Osteoblast (primary cell): Measurements from ENCODE around the gene MAPK6. TPM values are rescaled to one million over a fixed set of nuclear protein-coding genes. Genes with fewer than 3 reads are reported as not detected.
"Not testable (repeated sequence)": the region's sequence is repeated elsewhere in the genome, so short reads cannot be mapped to it uniquely, and the experiment has no call there.

ENCODE experiments used
- DNase-seq: peaks from one replicate; pipeline ENCODE4 v3.0.0; 2011; ENCODE audit warnings: low spot score, mixed read lengths; ENCODE audit not compliant: insufficient read length; ENCODE audit errors: missing footprints
- H2AFZ ChIP-seq: 2 replicates; pipeline ENCODE4 v1.6.0; 2011; ENCODE audit warnings: mild to moderate bottlenecking, low read length
- H3K27ac ChIP-seq: 2 replicates; pipeline ENCODE4 v1.5.1; 2011; ENCODE audit warnings: mild to moderate bottlenecking, low read depth, low read length, moderate library complexity
- H3K27me3 ChIP-seq: 2 replicates; pipeline ENCODE4 v1.6.0; 2012; ENCODE audit warnings: mild to moderate bottlenecking, control low read depth, inconsistent platforms, low read length, moderate library complexity; ENCODE audit not compliant: insufficient read depth
- H3K36me3 ChIP-seq: 2 replicates; pipeline ENCODE4 v1.5.1; 2011; ENCODE audit warnings: mild to moderate bottlenecking, low read length, control low read depth, moderate library complexity; ENCODE audit not compliant: insufficient read depth
- H3K4me1 ChIP-seq: 2 replicates; pipeline ENCODE4 v1.5.1; 2011; ENCODE audit warnings: mild to moderate bottlenecking, low read length, control low read depth, moderate library complexity; ENCODE audit not compliant: insufficient read depth
- H3K4me2 ChIP-seq: 2 replicates; pipeline ENCODE4 v1.6.0; 2011; ENCODE audit warnings: mild to moderate bottlenecking, low read length; ENCODE audit not compliant: insufficient read depth
- H3K4me3 ChIP-seq: fragments of 200-600 bp; sonication (generic); 3 replicates; pipeline ENCODE4 v1.5.1; 2012; ENCODE audit warnings: mild to moderate bottlenecking, low read length, inconsistent platforms; ENCODE audit not compliant: insufficient read depth
- H3K79me2 ChIP-seq: 2 replicates; pipeline ENCODE4 v1.6.0; 2012; ENCODE audit warnings: mild to moderate bottlenecking, low read length, control low read depth, inconsistent platforms; ENCODE audit not compliant: insufficient read depth
- H3K9me3 ChIP-seq: 2 replicates; pipeline ENCODE4 v1.5.1; 2011; ENCODE audit warnings: low read depth, low read length, control low read depth
- H4K20me1 ChIP-seq: 2 replicates; pipeline ENCODE4 v1.6.0; 2012; ENCODE audit warnings: mild to moderate bottlenecking, low read length, control low read depth; ENCODE audit not compliant: insufficient read depth
- CTCF ChIP-seq: IDR thresholded peaks from 2 replicates; pipeline ENCODE4 v1.5.1; 2011; ENCODE audit warnings: mild to moderate bottlenecking, low read depth, low read length, moderate library complexity; ENCODE audit errors: extremely low read depth
- total RNA-seq: library from RNA; depleted of rRNA; stranded (reverse); fragments of >200 nt; gene quantifications from 2 replicates; pipeline ENCODE4 v1.2.3, GENCODE V29; 2012

Gene MAPK6
- total RNA-seq, 1 donor = 86.9 TPM

GRCh38 chr15:52094811-52095584 lies 76.0 kb downstream of the MAPK6 start:
- Histone ChIP-seq H3K27me3 (no peaks in the 10 kb centered on the region), H3K9me3 (no peaks in the 10 kb centered on the region), H3K79me2 (no peaks in the 10 kb centered on the region), H3K4me2 (peak overlapping the region; percentile 67), H2AFZ (no peak overlapping the region), H3K36me3 (no peaks in the 10 kb centered on the region), H4K20me1 (no peaks in the 10 kb centered on the region), H3K4me1 (peaks cover 31% of the 10 kb centered on the region), H3K4me3 (no peak overlapping the region), H3K27ac (peak overlapping the region; percentile 97)
- no peak for TF ChIP-seq CTCF
- no peak for DNase-seq

DNA sequence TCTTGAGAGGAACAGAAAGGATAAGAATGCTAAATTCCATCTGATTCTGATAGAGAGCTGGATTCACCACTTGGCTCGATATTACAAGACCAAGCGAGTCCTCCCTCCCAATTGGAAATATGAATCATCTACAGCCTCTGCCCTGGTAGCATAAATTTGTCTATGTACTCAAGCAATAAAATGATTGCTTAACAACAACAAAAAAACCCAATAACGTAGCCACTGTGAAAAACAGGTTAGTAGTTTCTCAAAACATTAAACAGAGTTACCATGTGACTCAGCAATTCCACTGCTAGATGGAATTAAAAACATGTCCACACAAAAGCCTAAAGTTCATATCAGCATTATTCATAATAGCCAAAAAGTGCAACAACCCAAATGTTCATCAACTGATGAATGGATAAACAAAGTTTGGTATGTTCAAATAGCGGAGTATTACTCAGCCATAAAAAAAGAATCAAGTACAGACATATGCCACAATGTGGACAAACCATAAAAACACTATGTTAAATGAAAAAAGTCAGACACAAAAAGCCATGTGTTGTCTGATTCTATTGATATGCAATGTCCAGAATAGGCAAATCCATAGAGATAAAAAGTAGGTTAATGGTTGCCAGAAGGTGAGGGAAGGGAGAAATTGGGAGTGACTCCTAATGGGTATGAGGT lies 76.7 kb downstream of the MAPK6 start:
- Histone ChIP-seq H3K36me3 (no peaks in the 10 kb centered on the region), H3K4me3 (no peak overlapping the region), H3K4me1 (peaks cover 31% of the 10 kb centered on the region), H2AFZ (no peak overlapping the region), H3K4me2 (peak overlapping the region; percentile 14), H3K9me3 (no peaks in the 10 kb centered on the region), H3K27me3 (no peaks in the 10 kb centered on the region), H3K27ac (peak overlapping the region; percentile 97), H3K79me2 (no peaks in the 10 kb centered on the region), H4K20me1 (no peaks in the 10 kb centered on the region)
- no peak for DNase-seq
- no peak for TF ChIP-seq CTCF

GRCh38 chr15:52096536-52096935 lies 77.5 kb downstream of the MAPK6 start:
- H3K4me1 ChIP-seq = peaks cover 31% of the 10 kb centered on the region
- DNase-seq, H3K36me3 ChIP-seq, H3K27me3 ChIP-seq, H2AFZ ChIP-seq, H3K4me3 ChIP-seq, H3K4me2 ChIP-seq, H3K27ac ChIP-seq, H3K9me3 ChIP-seq, H3K79me2 ChIP-seq, H4K20me1 ChIP-seq: not testable (repeated sequence)

- Histone ChIP-seq H3K4me1 (peaks cover 33% of the 10 kb centered on the region), H2AFZ (no peak overlapping the region), H4K20me1 (no peaks in the 10 kb centered on the region), H3K9me3 (no peaks in the 10 kb centered on the region), H3K79me2 (no peaks in the 10 kb centered on the region), H3K4me3 (no peak overlapping the region), H3K36me3 (no peaks in the 10 kb centered on the region), H3K27ac (no peak overlapping the region), H3K27me3 (no peaks in the 10 kb centered on the region), H3K4me2 (no peak overlapping the region)
- no peak for DNase-seq
- no peak for TF ChIP-seq CTCF
Observed at GRCh38 chr15:52097180-52097579, 78.2 kb downstream of the MAPK6 start.
